Measurements from ENCODE around the gene TRHDE. TPM values are rescaled to one million over a fixed set of nuclear protein-coding genes. Genes with fewer than 3 reads are reported as not detected.

Gene TRHDE
- total and polyA plus RNA-seq, 9 of the 15 experiments (the other 6 are each of a cell fraction or from before 2014, with no cell fraction given), result 0.03 to 0.29 (median 0.09) TPM

DNA sequence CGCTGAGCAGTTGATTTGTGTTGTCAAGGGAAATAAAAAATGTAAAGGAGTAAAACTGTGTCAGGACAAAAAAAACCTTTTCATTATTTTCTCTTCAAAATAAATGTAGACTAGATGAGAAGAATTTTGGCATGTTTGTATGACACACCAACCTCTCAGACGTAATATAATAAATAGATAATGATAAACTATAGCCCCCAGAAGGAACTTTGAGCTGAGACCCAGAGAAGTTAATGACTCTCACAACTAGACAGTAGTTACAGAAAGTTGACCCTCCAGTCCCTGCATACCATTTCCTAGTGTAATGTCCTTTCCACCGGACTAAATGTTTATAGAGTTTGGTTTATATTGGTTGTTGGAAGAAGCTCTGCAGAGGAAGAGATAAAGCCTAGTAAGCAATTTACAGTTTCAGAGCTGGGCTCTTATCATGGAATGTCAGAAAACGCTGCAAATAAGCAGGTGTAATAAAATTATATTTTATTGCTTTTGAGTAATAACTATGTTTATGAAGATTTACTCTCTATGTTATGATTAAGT is 97.3 kb downstream of the TRHDE start:
- Histone ChIP-seq H3K4me3 (no peak overlapping the region), H3K9ac (ENCODE audit: insufficient read depth in 1 of 2, low read depth in 2 of 2, low read length in 2 of 2) (no peak overlapping the region), H3K9me3 (replicated peaks; ENCODE audit: control insufficient read depth, insufficient read depth, low read depth, low read length) (no peaks in the 10 kb centered on the region), H3K27ac (ENCODE audit: extremely low read depth, low read depth, low read length) (no peak overlapping the region), H3K36me3 (ENCODE audit: control insufficient read depth, insufficient read depth, low read length) (no peaks in the 10 kb centered on the region), H3K79me2 (ENCODE audit: control insufficient read depth, insufficient read depth, low read length) (no peaks in the 10 kb centered on the region), H3K9me1 (ENCODE audit: control insufficient read depth, insufficient read depth, low read length) (no peaks in the 10 kb centered on the region), H3K4me2 (ENCODE audit: insufficient read depth, low read length) (no peak overlapping the region), H3K27me3 (ENCODE audit: control insufficient read depth in 2 of 2, insufficient read depth in 2 of 2, low read length in 2 of 2) (no peaks in the 10 kb centered on the region), H3K4me1 (replicated peaks in 1 of 2; ENCODE audit: control insufficient read depth in 2 of 2, insufficient read depth in 2 of 2, low read length in 2 of 2) (no peaks in the 10 kb centered on the region), H2AFZ (ENCODE audit: low read depth, low read length) (no peak overlapping the region), H4K20me1 (replicated peaks; ENCODE audit: control insufficient read depth, insufficient read depth, low read length) (no peaks in the 10 kb centered on the region)
- TF ChIP-seq POLR2H (tag; IDR thresholded peaks at IDR 0.05; ENCODE audit: low read depth) (no peak), ZNF57 (CRISPR knock-in tag; IDR thresholded peaks at IDR 0.05) (no peak), ZNF316 (IDR thresholded peaks at IDR 0.05) (0 out of 2 replicates have a peak, but pooled peaks have one; percentile 8), TAF7 (tag; IDR thresholded peaks at IDR 0.05) (no peak)
- TF ChIP-seq, protein P1, sequence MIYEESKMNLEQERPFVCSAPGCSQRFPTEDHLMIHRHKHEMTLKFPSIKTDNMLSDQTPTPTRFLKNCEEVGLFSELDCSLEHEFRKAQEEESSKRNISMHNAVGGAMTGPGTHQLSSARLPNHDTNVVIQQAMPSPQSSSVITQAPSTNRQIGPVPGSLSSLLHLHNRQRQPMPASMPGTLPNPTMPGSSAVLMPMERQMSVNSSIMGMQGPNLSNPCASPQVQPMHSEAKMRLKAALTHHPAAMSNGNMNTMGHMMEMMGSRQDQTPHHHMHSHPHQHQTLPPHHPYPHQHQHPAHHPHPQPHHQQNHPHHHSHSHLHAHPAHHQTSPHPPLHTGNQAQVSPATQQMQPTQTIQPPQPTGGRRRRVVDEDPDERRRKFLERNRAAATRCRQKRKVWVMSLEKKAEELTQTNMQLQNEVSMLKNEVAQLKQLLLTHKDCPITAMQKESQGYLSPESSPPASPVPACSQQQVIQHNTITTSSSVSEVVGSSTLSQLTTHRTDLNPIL (CRISPR knock-in tag; IDR thresholded peaks at IDR 0.05), result no peak
- TF ChIP-seq, protein P2, sequence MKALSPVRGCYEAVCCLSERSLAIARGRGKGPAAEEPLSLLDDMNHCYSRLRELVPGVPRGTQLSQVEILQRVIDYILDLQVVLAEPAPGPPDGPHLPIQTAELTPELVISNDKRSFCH (CRISPR knock-in tag; IDR thresholded peaks at IDR 0.05), result no peak
- TF ChIP-seq, protein P2 (tag; IDR thresholded peaks at IDR 0.05), result no peak
- TF ChIP-seq, protein P3, sequence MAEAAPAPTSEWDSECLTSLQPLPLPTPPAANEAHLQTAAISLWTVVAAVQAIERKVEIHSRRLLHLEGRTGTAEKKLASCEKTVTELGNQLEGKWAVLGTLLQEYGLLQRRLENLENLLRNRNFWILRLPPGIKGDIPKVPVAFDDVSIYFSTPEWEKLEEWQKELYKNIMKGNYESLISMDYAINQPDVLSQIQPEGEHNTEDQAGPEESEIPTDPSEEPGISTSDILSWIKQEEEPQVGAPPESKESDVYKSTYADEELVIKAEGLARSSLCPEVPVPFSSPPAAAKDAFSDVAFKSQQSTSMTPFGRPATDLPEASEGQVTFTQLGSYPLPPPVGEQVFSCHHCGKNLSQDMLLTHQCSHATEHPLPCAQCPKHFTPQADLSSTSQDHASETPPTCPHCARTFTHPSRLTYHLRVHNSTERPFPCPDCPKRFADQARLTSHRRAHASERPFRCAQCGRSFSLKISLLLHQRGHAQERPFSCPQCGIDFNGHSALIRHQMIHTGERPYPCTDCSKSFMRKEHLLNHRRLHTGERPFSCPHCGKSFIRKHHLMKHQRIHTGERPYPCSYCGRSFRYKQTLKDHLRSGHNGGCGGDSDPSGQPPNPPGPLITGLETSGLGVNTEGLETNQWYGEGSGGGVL (CRISPR knock-in tag; IDR thresholded peaks at IDR 0.05), result no peak
- no TSS peak for BruUV-seq (replicated peaks)
- in situ Hi-C loops (cut with MboI) (no loop called here), intact Hi-C loops (cut with micrococcal nuclease) (no loop called here)
- ChIA-PET CTCF (ENCODE audit: low intra/inter-chr PET ratio) (no interaction called here), POLR2A (no interaction called here)
- FAIRE-seq (no peak), DNase-seq (ENCODE audit: extremely low read depth in 1 of 4, low spot score in 3 of 4) (no peak), ATAC-seq (no peak)
- WGBS (ENCODE audit: insufficient coverage, low coverage, missing lambda C conversion rate), result 2% methylated on average over 4 of the region's 4 CpGs
